Hepatocyte (in vitro differentiated cells): ENCODE measurements around the gene BCL2. TPM values are rescaled to one million over a fixed set of nuclear protein-coding genes. Genes with fewer than 3 reads are reported as not detected.

Experiments
- DNase-seq: peaks from one replicate; pipeline ENCODE4 v3.0.0-alpha.2; 2016; ENCODE audit warnings: low spot score
- H2AFZ ChIP-seq: fragments of 200-600 bp; sonication (generic); 2 replicates; pipeline ENCODE4 v1.6.0; 2016; ENCODE audit warnings: antibody characterized with exemption, mild to moderate bottlenecking
- H3K27ac ChIP-seq: fragments of 200-600 bp; sonication (generic); 2 replicates; pipeline ENCODE4 v1.5.1; 2016; ENCODE audit warnings: mild to moderate bottlenecking
- H3K27me3 ChIP-seq: fragments of 200-600 bp; sonication (generic); 2 replicates; pipeline ENCODE4 v1.6.1; 2016
- H3K36me3 ChIP-seq: fragments of 200-600 bp; sonication (generic); replicated peaks from 2 replicates; pipeline ENCODE4 v1.5.1; 2016; ENCODE audit warnings: low read depth; ENCODE audit not compliant: insufficient read depth
- H3K4me1 ChIP-seq: fragments of 200-600 bp; sonication (generic); 2 replicates; pipeline ENCODE4 v1.5.1; 2016; ENCODE audit warnings: mild to moderate bottlenecking, moderate library complexity; ENCODE audit not compliant: insufficient read depth
- H3K4me2 ChIP-seq: fragments of 200-600 bp; sonication (generic); 2 replicates; pipeline ENCODE4 v1.6.0; 2016
- H3K4me3 ChIP-seq: fragments of 200-600 bp; sonication (generic); 2 replicates; pipeline ENCODE4 v1.5.1; 2016; ENCODE audit warnings: mild to moderate bottlenecking
- H3K79me2 ChIP-seq: fragments of 200-600 bp; sonication (generic); 2 replicates; pipeline ENCODE4 v1.6.0; 2017; ENCODE audit warnings: mild to moderate bottlenecking
- H3K9me2 ChIP-seq: fragments of 200-600 bp; sonication (generic); replicated peaks from 2 replicates; pipeline ENCODE4 v1.6.0; 2017; ENCODE audit warnings: mild to moderate bottlenecking; ENCODE audit not compliant: insufficient read depth
- H3K9me3 ChIP-seq: fragments of 200-600 bp; sonication (generic); 2 replicates; pipeline ENCODE4 v1.5.1; 2016; ENCODE audit warnings: low read depth, mild to moderate bottlenecking
- H4K20me1 ChIP-seq: fragments of 200-600 bp; sonication (generic); 2 replicates; pipeline ENCODE4 v1.6.0; 2016; ENCODE audit warnings: mild to moderate bottlenecking; ENCODE audit not compliant: insufficient read depth, poor library complexity, severe bottlenecking
- EZH2 ChIP-seq: fragments of 200-600 bp; sonication (generic); IDR thresholded peaks from 2 replicates; pipeline ENCODE4 v1.6.1; 2016; ENCODE audit warnings: antibody characterized with exemption, mild to moderate bottlenecking, borderline replicate concordance
- EZH2phosphoT487 ChIP-seq: fragments of 200-600 bp; sonication (generic); IDR thresholded peaks from one replicate; pipeline ENCODE4 v1.6.1; 2018; ENCODE audit warnings: antibody characterized with exemption, mild to moderate bottlenecking, low read depth, moderate library complexity; ENCODE audit not compliant: unreplicated experiment, severe bottlenecking
- WGBS: methylation state at CpG from one replicate; pipeline ENCODE4 v1.1.6; 2016; ENCODE audit warnings: low lambda C conversion rate; ENCODE audit errors: missing lambda C conversion rate; 5-methylcytosine and 5-hydroxymethylcytosine counted together
- polyA plus RNA-seq: library from polyadenylated mRNA; unstranded; fragments of >200 nt; fragmentation: Nextera tagmentation; extraction: Ambion mirVana; gene quantifications from 2 replicates; pipeline ENCODE4 v1.2.1, GENCODE V29; 2016
- total RNA-seq: library from RNA; depleted of rRNA; stranded (reverse); fragments of >200 nt; gene quantifications from 2 replicates; pipeline ENCODE4 v1.2.3, GENCODE V29; 2014
- TF ChIP-seq, protein P1 (sequence below): fragments of 200-600 bp; sonication (generic); IDR thresholded peaks from 2 replicates; pipeline ENCODE4 v1.5.1; 2016; ENCODE audit warnings: antibody characterized with exemption, mild to moderate bottlenecking; ENCODE audit not compliant: poor library complexity

The BCL2 gene
- total and polyA plus RNA-seq, 2 experiments from 2014 or later = 1.0 to 11.4 TPM

DNA sequence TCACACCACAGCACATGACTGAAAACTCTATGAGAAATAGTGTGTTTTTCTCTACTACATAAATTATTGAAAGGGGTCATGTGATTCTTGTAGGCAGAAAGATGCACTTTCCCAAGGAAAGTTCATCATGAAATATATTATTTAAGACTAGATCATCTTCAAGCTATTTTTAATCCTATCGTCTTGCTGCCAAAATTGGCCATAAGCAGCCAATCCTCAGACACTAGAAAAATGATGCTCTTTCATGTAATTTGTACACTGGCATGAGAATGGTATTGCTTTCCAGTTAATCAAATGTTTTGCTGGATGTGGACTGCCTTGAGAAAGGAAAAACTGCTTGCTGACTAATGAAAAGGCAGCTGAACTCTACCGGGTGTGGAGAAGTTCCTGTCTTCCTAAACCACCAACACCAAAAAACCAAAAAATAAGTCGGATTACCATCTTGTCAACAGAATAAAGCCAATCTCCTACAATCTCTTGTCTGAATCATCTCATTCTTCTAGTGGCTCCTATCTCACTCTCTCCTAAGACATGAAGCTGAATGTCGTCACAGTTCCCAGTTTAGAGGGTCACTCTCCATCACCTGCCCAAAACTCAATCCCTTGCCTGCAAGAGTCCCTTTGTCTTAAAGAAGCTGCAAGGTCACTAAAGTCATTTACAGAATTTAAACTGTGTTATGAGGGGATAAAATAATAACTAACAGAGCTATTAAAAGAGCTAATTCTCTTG, 5.3 kb downstream of the BCL2 start:
- 91% methylated on average over 4 of the region's 4 CpGs for WGBS
- H4K20me1 ChIP-seq = peaks cover 14% of the 10 kb centered on the region
- TF ChIP-seq EZH2 (no peak), EZH2phosphoT487 (no peak)
- TF ChIP-seq, protein P1, sequence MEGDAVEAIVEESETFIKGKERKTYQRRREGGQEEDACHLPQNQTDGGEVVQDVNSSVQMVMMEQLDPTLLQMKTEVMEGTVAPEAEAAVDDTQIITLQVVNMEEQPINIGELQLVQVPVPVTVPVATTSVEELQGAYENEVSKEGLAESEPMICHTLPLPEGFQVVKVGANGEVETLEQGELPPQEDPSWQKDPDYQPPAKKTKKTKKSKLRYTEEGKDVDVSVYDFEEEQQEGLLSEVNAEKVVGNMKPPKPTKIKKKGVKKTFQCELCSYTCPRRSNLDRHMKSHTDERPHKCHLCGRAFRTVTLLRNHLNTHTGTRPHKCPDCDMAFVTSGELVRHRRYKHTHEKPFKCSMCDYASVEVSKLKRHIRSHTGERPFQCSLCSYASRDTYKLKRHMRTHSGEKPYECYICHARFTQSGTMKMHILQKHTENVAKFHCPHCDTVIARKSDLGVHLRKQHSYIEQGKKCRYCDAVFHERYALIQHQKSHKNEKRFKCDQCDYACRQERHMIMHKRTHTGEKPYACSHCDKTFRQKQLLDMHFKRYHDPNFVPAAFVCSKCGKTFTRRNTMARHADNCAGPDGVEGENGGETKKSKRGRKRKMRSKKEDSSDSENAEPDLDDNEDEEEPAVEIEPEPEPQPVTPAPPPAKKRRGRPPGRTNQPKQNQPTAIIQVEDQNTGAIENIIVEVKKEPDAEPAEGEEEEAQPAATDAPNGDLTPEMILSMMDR = no peak
- peaks cover 14% of the 10 kb centered on the region for H3K27me3 ChIP-seq
- no peaks in the 10 kb centered on the region for H3K9me3 ChIP-seq
- no peak overlapping the region for H3K27ac ChIP-seq
- H3K36me3 ChIP-seq = no peaks in the 10 kb centered on the region
- H2AFZ ChIP-seq = no peak overlapping the region
- H3K4me2 ChIP-seq = no peak overlapping the region
- peaks cover 3% of the 10 kb centered on the region for H3K79me2 ChIP-seq
- no peak overlapping the region for H3K4me3 ChIP-seq
- DNase-seq = no peak
- H3K4me1 ChIP-seq = peaks cover 8% of the 10 kb centered on the region
- no peaks in the 10 kb centered on the region for H3K9me2 ChIP-seq

DNA sequence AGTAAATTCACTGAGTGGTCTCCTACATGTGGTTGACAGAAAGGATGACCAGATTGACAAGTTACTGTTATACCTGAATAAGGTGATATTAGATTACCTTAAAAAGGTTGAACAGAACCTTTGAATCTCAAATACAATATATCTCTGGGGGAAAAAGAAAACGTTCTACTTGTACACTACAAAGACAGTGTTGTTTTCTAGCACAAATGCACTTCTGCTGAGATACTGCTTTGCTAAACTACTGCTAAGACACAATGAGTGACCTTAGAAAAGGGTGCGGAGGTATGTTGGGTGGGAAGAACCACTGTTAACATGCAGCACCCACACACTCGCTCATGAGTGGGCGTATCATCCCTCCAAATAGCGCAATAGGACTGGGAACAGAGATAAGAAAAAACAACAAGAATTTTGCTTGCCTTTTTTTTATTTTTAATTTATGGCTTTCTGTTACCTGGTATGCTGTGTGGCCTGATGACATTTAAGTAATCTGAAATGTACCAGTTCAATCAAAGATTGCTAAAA, 6.1 kb downstream of the BCL2 start:
- H3K27ac ChIP-seq = no peak overlapping the region

DNA sequence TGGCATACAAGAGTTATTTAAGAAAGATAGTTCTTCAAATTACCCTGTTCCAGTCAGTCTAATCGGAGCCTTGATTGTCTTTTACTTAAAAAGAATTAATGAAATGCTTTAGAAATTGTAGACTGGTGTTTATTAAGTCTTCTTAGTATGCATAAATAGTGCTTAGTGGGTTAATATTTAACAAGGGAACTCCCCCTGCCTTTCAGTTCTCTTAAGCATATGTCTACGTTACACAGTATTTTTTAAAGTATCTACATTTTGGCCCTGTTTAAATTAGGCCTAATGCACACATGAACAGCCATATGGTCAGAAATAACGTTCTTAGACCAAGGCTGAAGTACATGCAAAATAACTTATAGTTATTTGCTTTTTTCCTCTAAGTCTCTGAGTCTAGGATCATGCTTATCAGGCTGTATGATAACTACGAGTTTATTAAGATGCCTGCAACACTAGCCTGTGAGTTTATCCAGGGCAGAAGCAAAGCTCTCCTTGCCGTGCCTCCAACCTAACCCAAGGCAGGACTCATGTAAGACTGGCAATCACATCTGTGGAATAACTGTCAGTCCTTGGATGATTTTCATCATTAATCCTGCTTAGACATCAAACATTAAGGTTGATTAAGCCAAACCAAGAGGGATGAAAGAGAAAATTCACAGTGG, 6.7 kb downstream of the BCL2 start:
- H3K4me1 ChIP-seq = peaks cover 8% of the 10 kb centered on the region
- no peak overlapping the region for H3K4me2 ChIP-seq
- H3K27me3 ChIP-seq = peaks cover 6% of the 10 kb centered on the region
- H3K9me3 ChIP-seq = no peaks in the 10 kb centered on the region
- no peaks in the 10 kb centered on the region for H3K9me2 ChIP-seq
- no peak overlapping the region for H3K27ac ChIP-seq
- no peak overlapping the region for H2AFZ ChIP-seq
- H3K36me3 ChIP-seq = no peaks in the 10 kb centered on the region
- 51% methylated on average over 5 of the region's 5 CpGs for WGBS
- DNase-seq = no peak
- peaks cover 14% of the 10 kb centered on the region for H4K20me1 ChIP-seq
- TF ChIP-seq EZH2 (no peak), EZH2phosphoT487 (no peak)
- no peak overlapping the region for H3K4me3 ChIP-seq
- no peaks in the 10 kb centered on the region for H3K79me2 ChIP-seq

More for the DNA sequence above, 6.1 kb downstream of the BCL2 start:
- Histone ChIP-seq H3K27me3 (peaks cover 6% of the 10 kb centered on the region), H3K79me2 (peaks cover 2% of the 10 kb centered on the region), H3K9me3 (no peaks in the 10 kb centered on the region), H3K36me3 (no peaks in the 10 kb centered on the region), H3K9me2 (no peaks in the 10 kb centered on the region), H2AFZ (no peak overlapping the region), H4K20me1 (peaks cover 14% of the 10 kb centered on the region), H3K4me1 (peaks cover 8% of the 10 kb centered on the region), H3K4me2 (no peak overlapping the region), H3K4me3 (no peak overlapping the region)
- DNase-seq = no peak
- TF ChIP-seq EZH2 = no peak
- no peak for TF ChIP-seq EZH2phosphoT487
- TF ChIP-seq, protein P1 = no peak
- 80% methylated on average over 5 of the region's 5 CpGs for WGBS

DNA sequence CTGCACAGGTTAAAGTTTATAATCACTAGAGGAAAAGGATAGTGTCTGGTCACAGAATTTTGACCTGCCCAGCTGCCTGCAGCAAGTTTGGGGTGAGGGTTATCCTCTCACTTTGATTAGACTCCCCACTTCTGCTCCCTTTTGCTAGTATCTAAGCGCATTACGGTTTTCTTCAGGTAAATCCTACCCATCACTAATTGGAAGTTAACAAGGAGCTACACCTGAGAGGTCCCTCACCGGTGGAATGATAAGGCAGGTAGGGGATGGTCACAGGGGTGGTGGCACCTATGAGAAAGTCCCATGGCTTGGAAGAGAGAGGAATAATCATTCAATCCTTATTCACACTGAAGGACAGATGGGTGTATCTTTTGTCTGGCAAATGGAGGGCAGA, 7.6 kb downstream of the BCL2 start:
- peaks cover 1% of the 10 kb centered on the region for H3K27me3 ChIP-seq
- H4K20me1 ChIP-seq = peaks cover 7% of the 10 kb centered on the region
- no peak for DNase-seq
- no peaks in the 10 kb centered on the region for H3K36me3 ChIP-seq
- WGBS = 88% methylated on average over 3 of the region's 3 CpGs
- no peaks in the 10 kb centered on the region for H3K79me2 ChIP-seq
- no peak overlapping the region for H3K4me3 ChIP-seq
- no peak overlapping the region for H3K27ac ChIP-seq
- H3K4me2 ChIP-seq = no peak overlapping the region
- H3K9me2 ChIP-seq = no peaks in the 10 kb centered on the region
- H2AFZ ChIP-seq = no peak overlapping the region
- no peak for TF ChIP-seq EZH2
- no peak for TF ChIP-seq EZH2phosphoT487
- TF ChIP-seq, protein P1 = no peak
- H3K9me3 ChIP-seq = no peaks in the 10 kb centered on the region
- peaks cover 8% of the 10 kb centered on the region for H3K4me1 ChIP-seq
